ENCODE data around the gene CKAP2L.

Gene CKAP2L

GRCh38 chr2:112701052-112701451 is 63.4 kb downstream of the CKAP2L start:
- ATAC-seq = no peak
- TF ChIP-seq ZNF565 (CRISPR knock-in tag; conservative IDR thresholded peaks at IDR 0.05; ENCODE audit: low read depth) (no peak), ARNTL (CRISPR knock-in tag; IDR thresholded peaks at IDR 0.05; ENCODE audit: borderline replicate concordance, low read depth) (no peak), GLIS3 (CRISPR knock-in tag; IDR thresholded peaks at IDR 0.05) (no peak), ZNF8 (CRISPR knock-in tag; IDR thresholded peaks at IDR 0.05) (no peak), RARB (CRISPR knock-in tag; IDR thresholded peaks at IDR 0.05) (no peak), ISL1 (CRISPR knock-in tag; IDR thresholded peaks at IDR 0.05) (no peak), ESRRG (CRISPR knock-in tag; IDR thresholded peaks at IDR 0.05) (no peak), OSR1 (CRISPR knock-in tag; IDR thresholded peaks at IDR 0.05) (no peak), SNAI2 (CRISPR knock-in tag; IDR thresholded peaks at IDR 0.05) (no peak), POU6F1 (CRISPR knock-in tag; IDR thresholded peaks at IDR 0.05; ENCODE audit: borderline replicate concordance, low read depth) (no peak), ZFP30 (CRISPR knock-in tag; IDR thresholded peaks at IDR 0.05) (no peak), ZC3H10 (CRISPR knock-in tag; IDR thresholded peaks at IDR 0.05) (no peak)
- TF ChIP-seq, protein P1, sequence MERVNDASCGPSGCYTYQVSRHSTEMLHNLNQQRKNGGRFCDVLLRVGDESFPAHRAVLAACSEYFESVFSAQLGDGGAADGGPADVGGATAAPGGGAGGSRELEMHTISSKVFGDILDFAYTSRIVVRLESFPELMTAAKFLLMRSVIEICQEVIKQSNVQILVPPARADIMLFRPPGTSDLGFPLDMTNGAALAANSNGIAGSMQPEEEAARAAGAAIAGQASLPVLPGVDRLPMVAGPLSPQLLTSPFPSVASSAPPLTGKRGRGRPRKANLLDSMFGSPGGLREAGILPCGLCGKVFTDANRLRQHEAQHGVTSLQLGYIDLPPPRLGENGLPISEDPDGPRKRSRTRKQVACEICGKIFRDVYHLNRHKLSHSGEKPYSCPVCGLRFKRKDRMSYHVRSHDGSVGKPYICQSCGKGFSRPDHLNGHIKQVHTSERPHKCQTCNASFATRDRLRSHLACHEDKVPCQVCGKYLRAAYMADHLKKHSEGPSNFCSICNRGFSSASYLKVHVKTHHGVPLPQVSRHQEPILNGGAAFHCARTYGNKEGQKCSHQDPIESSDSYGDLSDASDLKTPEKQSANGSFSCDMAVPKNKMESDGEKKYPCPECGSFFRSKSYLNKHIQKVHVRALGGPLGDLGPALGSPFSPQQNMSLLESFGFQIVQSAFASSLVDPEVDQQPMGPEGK (CRISPR knock-in tag; IDR thresholded peaks at IDR 0.05; ENCODE audit: borderline replicate concordance) = no peak
- TF ChIP-seq, protein P2, sequence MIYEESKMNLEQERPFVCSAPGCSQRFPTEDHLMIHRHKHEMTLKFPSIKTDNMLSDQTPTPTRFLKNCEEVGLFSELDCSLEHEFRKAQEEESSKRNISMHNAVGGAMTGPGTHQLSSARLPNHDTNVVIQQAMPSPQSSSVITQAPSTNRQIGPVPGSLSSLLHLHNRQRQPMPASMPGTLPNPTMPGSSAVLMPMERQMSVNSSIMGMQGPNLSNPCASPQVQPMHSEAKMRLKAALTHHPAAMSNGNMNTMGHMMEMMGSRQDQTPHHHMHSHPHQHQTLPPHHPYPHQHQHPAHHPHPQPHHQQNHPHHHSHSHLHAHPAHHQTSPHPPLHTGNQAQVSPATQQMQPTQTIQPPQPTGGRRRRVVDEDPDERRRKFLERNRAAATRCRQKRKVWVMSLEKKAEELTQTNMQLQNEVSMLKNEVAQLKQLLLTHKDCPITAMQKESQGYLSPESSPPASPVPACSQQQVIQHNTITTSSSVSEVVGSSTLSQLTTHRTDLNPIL (CRISPR knock-in tag; IDR thresholded peaks at IDR 0.05; ENCODE audit: low read depth) = no peak
- TF ChIP-seq, protein P3, sequence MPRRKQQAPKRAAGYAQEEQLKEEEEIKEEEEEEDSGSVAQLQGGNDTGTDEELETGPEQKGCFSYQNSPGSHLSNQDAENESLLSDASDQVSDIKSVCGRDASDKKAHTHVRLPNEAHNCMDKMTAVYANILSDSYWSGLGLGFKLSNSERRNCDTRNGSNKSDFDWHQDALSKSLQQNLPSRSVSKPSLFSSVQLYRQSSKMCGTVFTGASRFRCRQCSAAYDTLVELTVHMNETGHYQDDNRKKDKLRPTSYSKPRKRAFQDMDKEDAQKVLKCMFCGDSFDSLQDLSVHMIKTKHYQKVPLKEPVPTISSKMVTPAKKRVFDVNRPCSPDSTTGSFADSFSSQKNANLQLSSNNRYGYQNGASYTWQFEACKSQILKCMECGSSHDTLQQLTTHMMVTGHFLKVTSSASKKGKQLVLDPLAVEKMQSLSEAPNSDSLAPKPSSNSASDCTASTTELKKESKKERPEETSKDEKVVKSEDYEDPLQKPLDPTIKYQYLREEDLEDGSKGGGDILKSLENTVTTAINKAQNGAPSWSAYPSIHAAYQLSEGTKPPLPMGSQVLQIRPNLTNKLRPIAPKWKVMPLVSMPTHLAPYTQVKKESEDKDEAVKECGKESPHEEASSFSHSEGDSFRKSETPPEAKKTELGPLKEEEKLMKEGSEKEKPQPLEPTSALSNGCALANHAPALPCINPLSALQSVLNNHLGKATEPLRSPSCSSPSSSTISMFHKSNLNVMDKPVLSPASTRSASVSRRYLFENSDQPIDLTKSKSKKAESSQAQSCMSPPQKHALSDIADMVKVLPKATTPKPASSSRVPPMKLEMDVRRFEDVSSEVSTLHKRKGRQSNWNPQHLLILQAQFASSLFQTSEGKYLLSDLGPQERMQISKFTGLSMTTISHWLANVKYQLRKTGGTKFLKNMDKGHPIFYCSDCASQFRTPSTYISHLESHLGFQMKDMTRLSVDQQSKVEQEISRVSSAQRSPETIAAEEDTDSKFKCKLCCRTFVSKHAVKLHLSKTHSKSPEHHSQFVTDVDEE (CRISPR knock-in tag; IDR thresholded peaks at IDR 0.05) = no peak

- ATAC-seq = no peak
- no peak for TF ChIP-seq ZNF8 (CRISPR knock-in tag; IDR thresholded peaks at IDR 0.05)
- TF ChIP-seq ESRRG (CRISPR knock-in tag; IDR thresholded peaks at IDR 0.05) = no peak
- TF ChIP-seq SNAI2 (CRISPR knock-in tag; IDR thresholded peaks at IDR 0.05) = no peak
- no peak for TF ChIP-seq POU6F1 (CRISPR knock-in tag; IDR thresholded peaks at IDR 0.05; ENCODE audit: borderline replicate concordance, low read depth)
- no peak for TF ChIP-seq ZFP3 (CRISPR knock-in tag; IDR thresholded peaks at IDR 0.05)
- TF ChIP-seq, protein P3 (CRISPR knock-in tag; IDR thresholded peaks at IDR 0.05) = no peak
- no peak for TF ChIP-seq PPARA (CRISPR knock-in tag; IDR thresholded peaks at IDR 0.05; ENCODE audit: borderline replicate concordance)
- TF ChIP-seq TCF4 (CRISPR knock-in tag; IDR thresholded peaks at IDR 0.05; ENCODE audit: borderline replicate concordance) = no peak
- no peak for TF ChIP-seq CSDC2 (CRISPR knock-in tag; IDR thresholded peaks at IDR 0.05)
- no peak for TF ChIP-seq ISL1 (CRISPR knock-in tag; IDR thresholded peaks at IDR 0.05)
- no peak for TF ChIP-seq RARB (CRISPR knock-in tag; IDR thresholded peaks at IDR 0.05)
- TF ChIP-seq OSR1 (CRISPR knock-in tag; IDR thresholded peaks at IDR 0.05) = no peak
- TF ChIP-seq TOX (CRISPR knock-in tag; IDR thresholded peaks at IDR 0.05; ENCODE audit: borderline replicate concordance) = no peak
- TF ChIP-seq GLIS3 (CRISPR knock-in tag; IDR thresholded peaks at IDR 0.05) = no peak
- TF ChIP-seq, protein P1 (CRISPR knock-in tag; IDR thresholded peaks at IDR 0.05; ENCODE audit: borderline replicate concordance) = no peak
- TF ChIP-seq ZNF565 (CRISPR knock-in tag; conservative IDR thresholded peaks at IDR 0.05; ENCODE audit: low read depth) = no peak
- TF ChIP-seq, protein P4, sequence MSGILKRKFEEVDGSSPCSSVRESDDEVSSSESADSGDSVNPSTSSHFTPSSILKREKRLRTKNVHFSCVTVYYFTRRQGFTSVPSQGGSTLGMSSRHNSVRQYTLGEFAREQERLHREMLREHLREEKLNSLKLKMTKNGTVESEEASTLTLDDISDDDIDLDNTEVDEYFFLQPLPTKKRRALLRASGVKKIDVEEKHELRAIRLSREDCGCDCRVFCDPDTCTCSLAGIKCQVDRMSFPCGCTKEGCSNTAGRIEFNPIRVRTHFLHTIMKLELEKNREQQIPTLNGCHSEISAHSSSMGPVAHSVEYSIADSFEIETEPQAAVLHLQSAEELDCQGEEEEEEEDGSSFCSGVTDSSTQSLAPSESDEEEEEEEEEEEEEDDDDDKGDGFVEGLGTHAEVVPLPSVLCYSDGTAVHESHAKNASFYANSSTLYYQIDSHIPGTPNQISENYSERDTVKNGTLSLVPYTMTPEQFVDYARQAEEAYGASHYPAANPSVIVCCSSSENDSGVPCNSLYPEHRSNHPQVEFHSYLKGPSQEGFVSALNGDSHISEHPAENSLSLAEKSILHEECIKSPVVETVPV (CRISPR knock-in tag; IDR thresholded peaks at IDR 0.05) = no peak
- no peak for TF ChIP-seq BACH2 (CRISPR knock-in tag; IDR thresholded peaks at IDR 0.05; ENCODE audit: borderline replicate concordance)
- TF ChIP-seq ZNF70 (CRISPR knock-in tag; IDR thresholded peaks at IDR 0.05) = no peak
Observed at GRCh38 chr2:112699984-112700667, 64.3 kb downstream of the CKAP2L start.
